ENCODE results near the gene RRP9. TPM values are rescaled to one million over a fixed set of nuclear protein-coding genes. Genes with fewer than 3 reads are reported as not detected.
"Not testable (repeated sequence)": the region's sequence is repeated elsewhere in the genome, so short reads cannot be mapped to it uniquely, and the experiment has no call there.

RRP9 gene
- total RNA-seq, 1 donor from 2014 or later: 12.9 TPM

GRCh38 chr3:51932471-51933370 lies 9.0 kb downstream of the RRP9 start:
- DNase-seq (ENCODE audit: low spot score): peak; percentile 35
- intact Hi-C loops (cut with DNase I): no loop called here
- no peak for ATAC-seq

DNA sequence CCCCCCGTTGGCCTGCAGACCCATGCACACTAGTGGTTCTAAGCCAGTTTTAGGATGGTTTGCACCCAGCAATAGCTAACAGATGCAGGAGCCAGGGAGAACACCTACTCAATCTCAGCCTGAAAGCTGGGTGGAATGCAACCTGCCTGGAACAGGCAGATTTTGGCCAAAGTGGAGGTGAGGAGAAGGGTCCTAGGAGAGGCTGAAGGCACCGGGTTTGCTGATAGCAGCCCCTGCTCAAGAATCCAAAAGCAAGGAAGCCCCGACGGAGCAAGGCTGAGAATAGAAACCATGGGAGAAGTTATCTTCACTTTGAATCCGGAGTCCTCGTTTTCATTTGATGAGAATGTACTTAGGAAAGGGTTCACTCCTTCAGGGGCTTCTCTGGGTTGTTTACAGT lies 9.9 kb downstream of the RRP9 start:
- ATAC-seq (no peak), DNase-seq (ENCODE audit: low spot score) (no peak)
- intact Hi-C loops (cut with DNase I): no loop called here

DNA sequence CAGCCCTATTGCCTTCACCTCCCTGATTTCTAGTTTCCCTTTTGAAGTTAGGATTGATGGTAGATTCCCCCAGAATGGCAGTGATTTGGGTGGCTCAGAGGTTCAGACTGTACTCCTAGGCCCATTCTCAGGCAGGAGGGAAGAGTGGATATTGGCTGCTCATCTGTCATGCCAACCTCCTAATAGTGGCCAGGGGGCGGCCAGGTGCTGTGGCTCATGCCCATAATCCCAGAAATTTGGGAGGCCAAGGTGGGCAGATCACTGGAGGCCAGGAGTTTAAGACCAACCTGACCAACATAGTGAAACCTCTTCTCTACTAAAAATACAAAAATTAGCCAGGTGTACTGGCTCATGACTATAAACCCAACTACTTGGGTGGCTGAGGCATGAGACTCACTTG lies 11.3 kb downstream of the RRP9 start:
- intact Hi-C loops (cut with DNase I): no loop called here
- no peak for ATAC-seq
- DNase-seq (ENCODE audit: low spot score): no peak

- intact Hi-C loops (cut with DNase I): no loop called here
- ATAC-seq (no peak), DNase-seq (ENCODE audit: low spot score) (no peak)
Measured at GRCh38 chr3:51929420-51930003, 12.2 kb downstream of the RRP9 start.

DNA sequence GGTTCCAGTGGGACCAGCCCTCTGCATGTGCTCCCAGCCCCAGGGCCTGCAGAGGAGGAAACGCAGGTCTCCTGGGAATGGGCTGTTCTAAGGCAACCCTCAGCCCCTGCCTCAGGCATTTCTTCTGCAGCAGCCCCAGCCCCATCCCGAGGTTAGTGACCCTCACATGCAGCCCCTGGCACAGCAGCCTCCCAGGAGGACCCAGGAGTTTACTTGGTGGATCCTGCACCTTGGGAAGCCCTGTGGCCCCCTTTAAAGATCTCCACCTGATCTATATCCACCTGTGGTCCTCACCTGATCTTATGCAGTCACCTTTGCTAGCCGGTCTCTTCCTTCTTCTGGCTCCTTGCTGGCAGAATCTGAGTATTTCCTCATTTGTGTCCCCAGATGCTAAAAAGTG lies 12.7 kb downstream of the RRP9 start:
- DNase-seq (ENCODE audit: low spot score); intact Hi-C loops (cut with DNase I); ATAC-seq: not testable (repeated sequence)

- DNase-seq (ENCODE audit: low spot score) (no peak), ATAC-seq (no peak)
- intact Hi-C loops (cut with DNase I): no loop called here
Measured at GRCh38 chr3:51928438-51928837, 13.3 kb downstream of the RRP9 start.

- DNase-seq (ENCODE audit: low spot score): no peak
- ATAC-seq: no peak
- intact Hi-C loops (cut with DNase I): no loop called here
Measured at GRCh38 chr3:51927061-51927977, 14.4 kb downstream of the RRP9 start.

DNA sequence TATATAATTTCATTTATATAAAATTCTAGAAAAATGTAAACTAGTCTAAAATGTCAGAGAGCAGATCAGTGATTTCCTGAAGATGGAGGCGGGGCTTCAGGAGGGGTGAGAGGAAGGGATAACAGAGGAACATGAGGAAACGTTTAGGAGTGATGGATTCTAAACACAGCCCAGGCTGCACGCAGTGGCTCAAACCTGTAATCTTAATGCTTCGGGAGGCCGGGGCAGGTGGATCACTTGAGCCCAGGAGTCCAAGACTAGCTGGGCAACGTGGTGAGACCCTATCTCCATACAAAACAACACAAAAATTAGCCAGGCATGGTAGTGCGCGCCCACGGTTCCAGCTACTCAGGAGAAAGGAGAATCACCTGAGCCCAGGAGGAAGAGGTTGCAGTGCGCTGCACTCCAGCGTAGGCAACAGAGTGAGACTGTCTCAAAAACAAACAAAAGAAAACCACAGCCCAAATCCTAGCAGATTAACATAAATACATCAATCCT lies 20.6 kb downstream of the RRP9 start:
- DNase-seq (ENCODE audit: low spot score) (no peak), ATAC-seq (no peak)
- intact Hi-C loops (cut with DNase I): no loop called here

GRCh38 chr3:51916418-51916817 lies 25.3 kb downstream of the RRP9 start:
- no peak for DNase-seq (ENCODE audit: low spot score)
- intact Hi-C loops (cut with DNase I): no loop called here
- no peak for ATAC-seq

DNA sequence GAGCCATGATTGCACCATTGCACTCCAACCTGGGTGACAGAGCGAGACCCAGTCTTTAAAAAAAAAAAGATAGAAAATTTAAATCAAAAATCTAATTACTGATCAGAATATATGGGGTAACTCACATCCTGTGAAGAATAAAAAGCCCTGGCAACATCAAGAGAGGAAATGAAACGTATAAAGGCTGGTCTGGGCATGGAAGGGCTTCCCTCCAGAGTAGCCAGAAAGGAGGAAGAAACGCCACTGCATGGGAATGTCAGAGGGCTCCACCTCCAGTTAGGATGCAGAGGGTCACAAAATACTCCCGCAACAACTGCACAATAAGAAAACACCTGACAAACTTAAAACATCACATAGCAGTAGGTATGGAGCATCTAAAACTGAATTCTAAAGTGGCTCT lies 33.7 kb downstream of the RRP9 start:
- no peak for ATAC-seq
- intact Hi-C loops (cut with DNase I): no loop called here

GRCh38 chr3:51904034-51904823 lies 37.5 kb downstream of the RRP9 start:
- ATAC-seq (no peak), DNase-seq (ENCODE audit: low spot score) (no peak)
- intact Hi-C loops (cut with DNase I): no loop called here

More for the DNA sequence above, 33.7 kb downstream of the RRP9 start:
- DNase-seq (ENCODE audit: low spot score): no peak

DNA sequence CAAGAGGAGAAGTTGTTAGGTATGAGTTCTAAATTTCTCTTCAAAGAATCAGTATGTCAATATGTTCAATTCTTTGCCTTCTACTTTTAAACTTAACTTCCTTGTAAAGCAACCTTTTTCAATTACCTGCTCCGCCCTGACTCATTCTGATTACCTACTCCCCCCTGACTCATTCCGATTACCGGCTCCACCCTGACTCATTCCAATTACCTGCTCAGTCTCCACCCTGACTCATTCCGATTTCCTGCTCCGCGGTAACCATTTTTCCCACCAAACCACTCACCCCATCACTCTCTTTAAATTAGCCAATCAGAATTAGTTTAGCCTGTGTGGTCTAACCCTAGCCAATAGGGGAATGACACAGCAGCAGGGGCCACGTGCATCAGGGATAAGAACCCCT lies 39.3 kb downstream of the RRP9 start:
- intact Hi-C loops (cut with DNase I); DNase-seq (ENCODE audit: low spot score); ATAC-seq: not testable (repeated sequence)

GRCh38 chr3:51900043-51900442 lies 41.7 kb downstream of the RRP9 start:
- DNase-seq (ENCODE audit: low spot score); intact Hi-C loops (cut with DNase I); ATAC-seq: not testable (repeated sequence)

DNA sequence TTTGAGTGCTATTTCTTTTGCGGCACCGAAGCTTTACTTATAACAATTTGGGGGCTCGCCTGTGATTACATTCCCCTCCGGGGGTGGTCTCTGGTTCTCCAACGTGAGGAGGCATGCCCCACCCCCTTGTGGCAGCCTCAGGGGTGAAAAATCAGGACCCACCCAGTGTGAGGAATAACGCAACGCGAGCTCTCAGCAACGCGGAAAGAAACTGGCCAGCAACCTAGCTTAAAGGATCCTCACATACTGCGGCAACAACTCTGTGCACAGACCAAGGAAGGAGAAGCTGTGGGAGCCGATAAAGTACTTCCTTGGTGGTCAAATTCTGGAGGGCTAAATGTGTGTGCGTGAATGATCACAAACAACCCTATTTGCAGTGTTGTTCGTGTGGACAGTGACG lies 44.3 kb downstream of the RRP9 start:
- DNase-seq (ENCODE audit: low spot score) (no peak), ATAC-seq (no peak)
- intact Hi-C loops (cut with DNase I): no loop called here

GRCh38 chr3:51896607-51897305 lies 44.9 kb downstream of the RRP9 start:
- ATAC-seq (no peak), DNase-seq (ENCODE audit: low spot score) (no peak)
- intact Hi-C loops (cut with DNase I): no loop called here

- intact Hi-C loops (cut with DNase I): no loop called here
- DNase-seq (ENCODE audit: low spot score) (no peak), ATAC-seq (no peak)
Measured at GRCh38 chr3:51894939-51895338, 46.8 kb downstream of the RRP9 start.

- no peak for ATAC-seq
- intact Hi-C loops (cut with DNase I): no loop called here
Measured at GRCh38 chr3:51894391-51894790, 47.3 kb downstream of the RRP9 start.

More at GRCh38 chr3:51894391-51894790, 47.3 kb downstream of the RRP9 start:
- no peak for DNase-seq (ENCODE audit: low spot score)

Data from sciatic nerve (tissue), 2 donors.